Vagina (tissue), 2 donors: Measurements from ENCODE around the gene DNM2.

Experiments used
- CTCF ChIP-seq, 3 experiments: fragments of 450-650 bp in 2 of 3; fragments of 200-600 bp in 1 of 3; sonication (generic) in 1 of 3; IDR thresholded peaks; one replicate each; pipeline ENCODE4 v1.5.1; 2017 to 2019; ENCODE audit warnings: antibody characterized with exemption in 3 of 3, mild to moderate bottlenecking in 2 of 3, moderate library complexity in 2 of 3
- POLR2A ChIP-seq, 2 donors: fragments of 450-650 bp; IDR thresholded peaks; one replicate each; pipeline ENCODE4 v1.6.1; 2017; ENCODE audit warnings: antibody characterized with exemption in 2 of 2, mild to moderate bottlenecking in 2 of 2, moderate library complexity in 2 of 2
- POLR2AphosphoS5 ChIP-seq, 2 donors: sonication (generic); formaldehyde crosslinking; IDR thresholded peaks; one replicate each; pipeline ENCODE4 v1.9.0; 2017; ENCODE audit warnings: antibody characterized with exemption in 2 of 2, mild to moderate bottlenecking in 2 of 2, low read depth in 1 of 2; ENCODE audit not compliant: insufficient read depth in 1 of 2

- peak in 1 of 2 donors; percentile 8 for TF ChIP-seq POLR2AphosphoS5 (IDR thresholded peaks at IDR 0.05; ENCODE audit: insufficient read depth in 1 of 2, low read depth in 1 of 2)
- no peak for TF ChIP-seq POLR2A (IDR thresholded peaks at IDR 0.05)
- peak in 2 of 3 experiments; percentile 33 to 47 for TF ChIP-seq CTCF (IDR thresholded peaks at IDR 0.05)
Measured at GRCh38 chr19:10699650-10700335, 18.1 kb upstream of the DNM2 start.
